ENCODE measurements around the gene DCHS1. TPM values are rescaled to one million over a fixed set of nuclear protein-coding genes. Genes with fewer than 3 reads are reported as not detected.

The DCHS1 gene
- total and polyA plus RNA-seq, 2 donors (not counting 1 experiment from before 2014, with no cell fraction given), result 0.92 to 23.9 TPM

DNA sequence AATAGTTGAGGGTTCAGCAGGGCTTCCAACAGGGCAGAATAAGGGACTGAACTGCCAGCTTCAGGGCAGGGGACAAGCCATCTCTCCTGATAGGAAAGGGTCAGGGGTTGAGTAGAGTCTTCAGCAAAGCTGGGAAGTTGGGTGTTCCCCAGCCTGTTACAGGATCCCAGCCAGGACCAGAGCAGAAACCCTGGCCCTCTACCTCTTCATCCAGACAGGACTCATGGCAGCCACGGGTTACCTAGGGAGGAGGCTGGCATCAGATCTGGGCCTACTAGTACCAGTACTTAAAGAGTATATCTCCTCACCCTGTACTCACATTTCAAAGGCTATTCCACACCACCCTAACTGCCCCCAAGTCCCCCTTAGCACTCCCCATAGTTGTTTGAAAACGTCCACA lies 41.2 kb downstream of the DCHS1 start:
- peaks cover 22% of the 10 kb centered on the region for H3K36me3 ChIP-seq (ENCODE audit: control insufficient read depth, insufficient read depth, low read length)
- DNase-seq (ENCODE audit: low read depth in 2 of 2), result no peak
- H3K4me1 ChIP-seq (ENCODE audit: control insufficient read depth, extremely low read depth, insufficient read depth, low read length), result peaks cover 16% of the 10 kb centered on the region
- no peak for TF ChIP-seq EZH2 (IDR thresholded peaks at IDR 0.05; ENCODE audit: low read length, missing control alignments)
- TF ChIP-seq, protein P1, sequence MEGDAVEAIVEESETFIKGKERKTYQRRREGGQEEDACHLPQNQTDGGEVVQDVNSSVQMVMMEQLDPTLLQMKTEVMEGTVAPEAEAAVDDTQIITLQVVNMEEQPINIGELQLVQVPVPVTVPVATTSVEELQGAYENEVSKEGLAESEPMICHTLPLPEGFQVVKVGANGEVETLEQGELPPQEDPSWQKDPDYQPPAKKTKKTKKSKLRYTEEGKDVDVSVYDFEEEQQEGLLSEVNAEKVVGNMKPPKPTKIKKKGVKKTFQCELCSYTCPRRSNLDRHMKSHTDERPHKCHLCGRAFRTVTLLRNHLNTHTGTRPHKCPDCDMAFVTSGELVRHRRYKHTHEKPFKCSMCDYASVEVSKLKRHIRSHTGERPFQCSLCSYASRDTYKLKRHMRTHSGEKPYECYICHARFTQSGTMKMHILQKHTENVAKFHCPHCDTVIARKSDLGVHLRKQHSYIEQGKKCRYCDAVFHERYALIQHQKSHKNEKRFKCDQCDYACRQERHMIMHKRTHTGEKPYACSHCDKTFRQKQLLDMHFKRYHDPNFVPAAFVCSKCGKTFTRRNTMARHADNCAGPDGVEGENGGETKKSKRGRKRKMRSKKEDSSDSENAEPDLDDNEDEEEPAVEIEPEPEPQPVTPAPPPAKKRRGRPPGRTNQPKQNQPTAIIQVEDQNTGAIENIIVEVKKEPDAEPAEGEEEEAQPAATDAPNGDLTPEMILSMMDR (conservative IDR thresholded peaks at IDR 0.05 in 1 of 2, IDR thresholded peaks at IDR 0.05 in 1 of 2; ENCODE audit: low read depth in 1 of 2, low read length in 2 of 2), result no peak
- no peak overlapping the region for H3K27ac ChIP-seq (ENCODE audit: insufficient read depth, low read length)
- H3K9me3 ChIP-seq (ENCODE audit: control insufficient read depth, insufficient read depth, low read depth, low read length), result no peaks in the 10 kb centered on the region
- H3K27me3 ChIP-seq (ENCODE audit: control insufficient read depth, insufficient read depth, low read length), result no peaks in the 10 kb centered on the region
- no peaks in the 10 kb centered on the region for H4K20me1 ChIP-seq (ENCODE audit: control insufficient read depth, extremely low read depth, insufficient read depth, low read length)
- no peak overlapping the region for H3K9ac ChIP-seq (ENCODE audit: insufficient read depth, low read length)
- H2AFZ ChIP-seq (ENCODE audit: low read length), result no peak overlapping the region
- no peak overlapping the region for H3K4me3 ChIP-seq (replicated peaks in 1 of 4; ENCODE audit: control extremely low read depth in 1 of 4, insufficient read depth in 1 of 4, low read depth in 3 of 4, low read length in 4 of 4)
- no peak overlapping the region for H3K4me2 ChIP-seq (ENCODE audit: extremely low read depth, insufficient read depth, low read length)
- peaks cover 35% of the 10 kb centered on the region for H3K79me2 ChIP-seq (ENCODE audit: control insufficient read depth, insufficient read depth, low read length)

- Histone ChIP-seq H3K36me3 (ENCODE audit: control insufficient read depth, insufficient read depth, low read length) (peaks cover 29% of the 10 kb centered on the region), H3K9ac (ENCODE audit: insufficient read depth, low read length) (no peak overlapping the region), H3K27me3 (ENCODE audit: control insufficient read depth, insufficient read depth, low read length) (no peaks in the 10 kb centered on the region), H2AFZ (ENCODE audit: low read length) (no peak overlapping the region), H3K4me1 (ENCODE audit: control insufficient read depth, extremely low read depth, insufficient read depth, low read length) (peaks cover 16% of the 10 kb centered on the region), H3K79me2 (ENCODE audit: control insufficient read depth, insufficient read depth, low read length) (peaks cover 38% of the 10 kb centered on the region), H3K9me3 (ENCODE audit: control insufficient read depth, insufficient read depth, low read depth, low read length) (no peaks in the 10 kb centered on the region), H3K27ac (ENCODE audit: insufficient read depth, low read length) (no peak overlapping the region), H3K4me3 (replicated peaks in 1 of 4; ENCODE audit: control extremely low read depth in 1 of 4, insufficient read depth in 1 of 4, low read depth in 3 of 4, low read length in 4 of 4) (no peak overlapping the region), H3K4me2 (ENCODE audit: extremely low read depth, insufficient read depth, low read length) (no peak overlapping the region), H4K20me1 (ENCODE audit: control insufficient read depth, extremely low read depth, insufficient read depth, low read length) (no peaks in the 10 kb centered on the region)
- TF ChIP-seq, protein P1 (conservative IDR thresholded peaks at IDR 0.05 in 1 of 2, IDR thresholded peaks at IDR 0.05 in 1 of 2; ENCODE audit: low read depth in 1 of 2, low read length in 2 of 2), result no peak
- TF ChIP-seq EZH2 (IDR thresholded peaks at IDR 0.05; ENCODE audit: low read length, missing control alignments), result no peak
- no peak for DNase-seq (ENCODE audit: low read depth in 2 of 2)
Observed at GRCh38 chr11:6613496-6613895, 42.1 kb downstream of the DCHS1 start.

- Histone ChIP-seq H4K20me1 (ENCODE audit: control insufficient read depth, extremely low read depth, insufficient read depth, low read length) (no peaks in the 10 kb centered on the region), H3K27me3 (ENCODE audit: control insufficient read depth, insufficient read depth, low read length) (no peaks in the 10 kb centered on the region), H3K4me3 (replicated peaks in 1 of 4; ENCODE audit: control extremely low read depth in 1 of 4, insufficient read depth in 1 of 4, low read depth in 3 of 4, low read length in 4 of 4) (peak within 1 kb of the TSS; percentile 49 to 83 (median 72)), H3K79me2 (ENCODE audit: control insufficient read depth, insufficient read depth, low read length) (peaks cover 47% of the 10 kb centered on the region), H3K4me2 (ENCODE audit: extremely low read depth, insufficient read depth, low read length) (peak within 1 kb of the TSS; percentile 97), H3K4me1 (ENCODE audit: control insufficient read depth, extremely low read depth, insufficient read depth, low read length) (peaks cover 22% of the 10 kb centered on the region), H2AFZ (ENCODE audit: low read length) (peak within 1 kb of the TSS; percentile 51), H3K9me3 (ENCODE audit: control insufficient read depth, insufficient read depth, low read depth, low read length) (no peaks in the 10 kb centered on the region), H3K27ac (ENCODE audit: insufficient read depth, low read length) (peak within 1 kb of the TSS; percentile 93), H3K9ac (ENCODE audit: insufficient read depth, low read length) (peak within 1 kb of the TSS; percentile 79), H3K36me3 (ENCODE audit: control insufficient read depth, insufficient read depth, low read length) (peaks cover 37% of the 10 kb centered on the region)
- no peak for TF ChIP-seq EZH2 (IDR thresholded peaks at IDR 0.05; ENCODE audit: low read length, missing control alignments)
- TF ChIP-seq, protein P1 (conservative IDR thresholded peaks at IDR 0.05 in 1 of 2, IDR thresholded peaks at IDR 0.05 in 1 of 2; ENCODE audit: low read depth in 1 of 2, low read length in 2 of 2), result peak; percentile 31 to 49
- DNase-seq (ENCODE audit: low read depth in 2 of 2), result peak; percentile 95 to 96
Observed at GRCh38 chr11:6612213-6613041, 43.2 kb downstream of the DCHS1 start, which contains the start of gene TAF10. TAF10 (minus strand) TSS chr11:6612216; CDS start chr11:6612189, 27 bp downstream.
